GM12875 (cell line): ENCODE results near the gene CARD9.

Source experiments
- H3K4me3 ChIP-seq: one replicate; pipeline ENCODE4 v1.5.1; 2011; ENCODE audit warnings: low read depth, low read length, control low read depth
- TF ChIP-seq, protein P1 (sequence below): IDR thresholded peaks from 2 replicates; pipeline ENCODE4 v1.5.1; 2011; ENCODE audit warnings: low read depth, mild to moderate bottlenecking, control low read depth, inconsistent platforms, low read length, moderate library complexity, borderline replicate concordance; ENCODE audit not compliant: insufficient read depth

CARD9 gene

GRCh38 chr9:136367296-136368145, 5.9 kb downstream of the CARD9 start:
- H3K4me3 ChIP-seq: no peak overlapping the region
- TF ChIP-seq, protein P1, sequence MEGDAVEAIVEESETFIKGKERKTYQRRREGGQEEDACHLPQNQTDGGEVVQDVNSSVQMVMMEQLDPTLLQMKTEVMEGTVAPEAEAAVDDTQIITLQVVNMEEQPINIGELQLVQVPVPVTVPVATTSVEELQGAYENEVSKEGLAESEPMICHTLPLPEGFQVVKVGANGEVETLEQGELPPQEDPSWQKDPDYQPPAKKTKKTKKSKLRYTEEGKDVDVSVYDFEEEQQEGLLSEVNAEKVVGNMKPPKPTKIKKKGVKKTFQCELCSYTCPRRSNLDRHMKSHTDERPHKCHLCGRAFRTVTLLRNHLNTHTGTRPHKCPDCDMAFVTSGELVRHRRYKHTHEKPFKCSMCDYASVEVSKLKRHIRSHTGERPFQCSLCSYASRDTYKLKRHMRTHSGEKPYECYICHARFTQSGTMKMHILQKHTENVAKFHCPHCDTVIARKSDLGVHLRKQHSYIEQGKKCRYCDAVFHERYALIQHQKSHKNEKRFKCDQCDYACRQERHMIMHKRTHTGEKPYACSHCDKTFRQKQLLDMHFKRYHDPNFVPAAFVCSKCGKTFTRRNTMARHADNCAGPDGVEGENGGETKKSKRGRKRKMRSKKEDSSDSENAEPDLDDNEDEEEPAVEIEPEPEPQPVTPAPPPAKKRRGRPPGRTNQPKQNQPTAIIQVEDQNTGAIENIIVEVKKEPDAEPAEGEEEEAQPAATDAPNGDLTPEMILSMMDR: no peak

- TF ChIP-seq, protein P1: no peak
- no peak overlapping the region for H3K4me3 ChIP-seq
Observed at GRCh38 chr9:136366826-136367225, 6.6 kb downstream of the CARD9 start.

DNA sequence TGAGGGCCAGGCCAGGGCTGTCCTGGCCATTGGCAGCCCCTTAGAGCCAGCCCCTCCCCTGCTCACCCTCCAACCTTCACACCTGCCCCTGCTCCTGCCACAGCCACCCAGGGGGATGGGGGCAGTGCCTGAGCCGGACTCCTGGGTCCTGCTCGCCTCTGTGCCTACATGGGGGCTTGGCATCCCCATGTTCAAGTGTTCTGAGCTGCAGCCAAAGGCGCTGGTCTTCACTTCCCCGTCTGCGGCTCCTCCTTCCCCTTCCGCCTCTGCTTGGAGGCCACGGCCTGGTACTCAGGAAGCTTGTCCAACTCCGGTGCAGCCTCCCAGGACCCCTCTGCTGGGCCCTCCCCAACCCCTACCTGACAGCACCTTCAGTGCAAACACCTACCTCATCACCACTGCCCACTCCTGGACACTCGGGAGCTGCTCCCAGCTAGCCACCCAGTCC, 7.7 kb downstream of the CARD9 start:
- TF ChIP-seq, protein P1: no peak
- no peak overlapping the region for H3K4me3 ChIP-seq

DNA sequence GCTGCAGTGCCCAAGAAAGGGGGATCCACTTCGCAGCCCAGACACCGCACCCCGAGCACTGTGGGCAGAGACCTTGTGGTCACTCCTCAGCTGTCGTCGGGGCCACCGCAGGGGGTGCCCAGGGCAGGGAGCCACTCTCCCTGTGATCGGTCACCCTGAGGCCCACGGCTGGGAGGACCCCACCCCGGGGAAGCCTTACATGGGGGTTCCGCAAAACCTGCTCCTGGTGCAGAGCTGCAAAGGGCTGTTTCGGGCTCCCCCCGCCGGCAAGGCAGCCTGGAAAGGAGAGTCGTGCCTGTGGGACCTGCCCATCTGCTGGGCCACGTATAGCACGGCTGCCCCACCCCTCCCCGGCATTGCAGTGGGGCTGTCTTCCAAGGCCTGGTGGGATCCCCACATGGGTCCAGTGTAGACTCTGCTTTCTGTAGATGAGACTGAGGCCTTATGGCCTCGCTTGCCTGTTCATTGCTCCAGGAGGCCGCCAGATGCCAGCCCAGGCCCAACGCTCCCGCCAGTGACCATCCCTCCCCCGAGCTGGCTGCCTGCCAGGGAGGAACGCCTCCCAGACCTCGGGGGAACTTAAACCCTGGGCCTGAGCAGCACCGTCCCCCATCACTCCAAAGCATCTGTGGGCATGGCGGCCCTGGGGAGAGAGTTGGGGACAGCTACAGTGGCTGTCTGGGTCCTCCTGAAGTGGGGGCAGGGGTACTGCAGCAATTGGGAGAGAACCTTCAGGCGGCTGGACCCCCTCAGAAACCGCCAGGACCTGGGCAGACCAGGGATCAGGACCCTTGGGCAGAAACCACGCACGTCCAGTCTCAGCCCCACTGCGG, 8.3 kb downstream of the CARD9 start:
- TF ChIP-seq, protein P1: no peak
- H3K4me3 ChIP-seq: no peak overlapping the region

- TF ChIP-seq, protein P1: no peak
- H3K4me3 ChIP-seq: no peak overlapping the region
Observed at GRCh38 chr9:136363949-136364748, 9.3 kb downstream of the CARD9 start.

- H3K4me3 ChIP-seq: peak within 1 kb of the TSS; percentile 86
- TF ChIP-seq, protein P1: peak; percentile 99
Observed at GRCh38 chr9:136363106-136363948, 10.1 kb downstream of the CARD9 start, which contains the start of gene DNLZ. DNLZ (minus strand) TSS chr9:136363744; CDS start chr9:136363714, 30 bp downstream.
